GM12873 (cell line): ENCODE results near the gene REL.

ENCODE experiments used
- CTCF ChIP-seq: IDR thresholded peaks from 2 replicates; pipeline ENCODE4 v1.5.1; 2012; ENCODE audit warnings: low read depth, mild to moderate bottlenecking, moderate library complexity, low read length, control low read depth; ENCODE audit not compliant: insufficient read depth; ENCODE audit errors: missing control alignments

REL gene

GRCh38 chr2:60839126-60839813 is 42.1 kb upstream of the REL start:
- peak; percentile 58 for TF ChIP-seq CTCF

- no peak for TF ChIP-seq CTCF
Measured at GRCh38 chr2:60840880-60841279, 40.5 kb upstream of the REL start.

GRCh38 chr2:60843006-60843405 is 38.4 kb upstream of the REL start:
- TF ChIP-seq CTCF: no peak

GRCh38 chr2:60844105-60844504 is 37.3 kb upstream of the REL start:
- no peak for TF ChIP-seq CTCF

- TF ChIP-seq CTCF: no peak
Measured at GRCh38 chr2:60847854-60848253, 33.5 kb upstream of the REL start.

- no peak for TF ChIP-seq CTCF
Measured at GRCh38 chr2:60849187-60849586, 32.2 kb upstream of the REL start.

- TF ChIP-seq CTCF: no peak
Measured at GRCh38 chr2:60852282-60852860, 29.0 kb upstream of the REL start.

GRCh38 chr2:60853531-60853930 is 27.8 kb upstream of the REL start:
- TF ChIP-seq CTCF: no peak
